BE2C (cell line): ENCODE results near the gene TMEM132D.

Source experiments
- DNase-seq: peaks from one replicate; pipeline ENCODE4 v3.0.0-alpha.2; 2020
- H3K27me3 ChIP-seq: fragments of 250-450 bp; sonication (Bioruptor Pico); 2 replicates; pipeline ENCODE4 v1.5.1; 2020; ENCODE audit warnings: mild to moderate bottlenecking
- H3K36me3 ChIP-seq: fragments of 250-450 bp; sonication (Bioruptor Pico); 2 replicates; pipeline ENCODE4 v1.5.1; 2020; ENCODE audit warnings: mild to moderate bottlenecking
- H3K4me1 ChIP-seq: fragments of 250-450 bp; sonication (Bioruptor Pico); 2 replicates; pipeline ENCODE4 v1.5.1; 2020
- H3K4me3 ChIP-seq: 2 replicates; pipeline ENCODE4 v1.5.1; 2011; ENCODE audit warnings: low read depth, low read length
- H3K9me3 ChIP-seq: fragments of 250-450 bp; sonication (Bioruptor Pico); 2 replicates; pipeline ENCODE4 v1.5.1; 2020
- CTCF ChIP-seq: IDR thresholded peaks from 2 replicates; pipeline ENCODE4 v1.5.1; 2012; ENCODE audit warnings: mild to moderate bottlenecking, low read depth, low read length

The TMEM132D gene

GRCh38 chr12:129605666-129606065 is 298.2 kb downstream of the TMEM132D start:
- DNase-seq, result no peak
- TF ChIP-seq CTCF, result no peak
- H3K4me3 ChIP-seq, result no peak overlapping the region
- no peaks in the 10 kb centered on the region for H3K4me1 ChIP-seq
- H3K9me3 ChIP-seq, result no peaks in the 10 kb centered on the region
- no peaks in the 10 kb centered on the region for H3K27me3 ChIP-seq
- H3K36me3 ChIP-seq, result no peaks in the 10 kb centered on the region

- Histone ChIP-seq H3K36me3 (no peaks in the 10 kb centered on the region), H3K4me3 (no peak overlapping the region), H3K4me1 (no peaks in the 10 kb centered on the region), H3K27me3 (no peaks in the 10 kb centered on the region), H3K9me3 (no peaks in the 10 kb centered on the region)
- TF ChIP-seq CTCF, result no peak
- DNase-seq, result no peak
Observed at GRCh38 chr12:129604506-129604905, 299.3 kb downstream of the TMEM132D start.

- no peak overlapping the region for H3K4me3 ChIP-seq
- no peaks in the 10 kb centered on the region for H3K4me1 ChIP-seq
- no peaks in the 10 kb centered on the region for H3K27me3 ChIP-seq
- no peak for TF ChIP-seq CTCF
- no peak for DNase-seq
- H3K9me3 ChIP-seq, result no peaks in the 10 kb centered on the region
- H3K36me3 ChIP-seq, result no peaks in the 10 kb centered on the region
Observed at GRCh38 chr12:129599406-129599805, 304.4 kb downstream of the TMEM132D start.

GRCh38 chr12:129594098-129594497 is 309.7 kb downstream of the TMEM132D start:
- no peaks in the 10 kb centered on the region for H3K4me1 ChIP-seq
- no peaks in the 10 kb centered on the region for H3K9me3 ChIP-seq
- H3K4me3 ChIP-seq, result no peak overlapping the region
- no peaks in the 10 kb centered on the region for H3K27me3 ChIP-seq
- no peak for DNase-seq
- no peaks in the 10 kb centered on the region for H3K36me3 ChIP-seq
- TF ChIP-seq CTCF, result no peak

- Histone ChIP-seq H3K4me1 (no peaks in the 10 kb centered on the region), H3K27me3 (no peaks in the 10 kb centered on the region), H3K9me3 (no peaks in the 10 kb centered on the region), H3K36me3 (no peaks in the 10 kb centered on the region), H3K4me3 (no peak overlapping the region)
- DNase-seq, result no peak
- TF ChIP-seq CTCF, result no peak
Observed at GRCh38 chr12:129592449-129592848, 311.4 kb downstream of the TMEM132D start.

GRCh38 chr12:129589503-129589902 is 314.3 kb downstream of the TMEM132D start:
- no peak overlapping the region for H3K4me3 ChIP-seq
- no peaks in the 10 kb centered on the region for H3K4me1 ChIP-seq
- no peaks in the 10 kb centered on the region for H3K27me3 ChIP-seq
- no peak for DNase-seq
- TF ChIP-seq CTCF, result no peak
- H3K36me3 ChIP-seq, result no peaks in the 10 kb centered on the region
- H3K9me3 ChIP-seq, result no peaks in the 10 kb centered on the region; the same call in 1 of the 2 replicates
